Measurements from ENCODE around the gene CREB5.

GRCh38 chr7:28469562-28469961 is 57.2 kb downstream of the CREB5 start:
- TF ChIP-seq, protein P1, sequence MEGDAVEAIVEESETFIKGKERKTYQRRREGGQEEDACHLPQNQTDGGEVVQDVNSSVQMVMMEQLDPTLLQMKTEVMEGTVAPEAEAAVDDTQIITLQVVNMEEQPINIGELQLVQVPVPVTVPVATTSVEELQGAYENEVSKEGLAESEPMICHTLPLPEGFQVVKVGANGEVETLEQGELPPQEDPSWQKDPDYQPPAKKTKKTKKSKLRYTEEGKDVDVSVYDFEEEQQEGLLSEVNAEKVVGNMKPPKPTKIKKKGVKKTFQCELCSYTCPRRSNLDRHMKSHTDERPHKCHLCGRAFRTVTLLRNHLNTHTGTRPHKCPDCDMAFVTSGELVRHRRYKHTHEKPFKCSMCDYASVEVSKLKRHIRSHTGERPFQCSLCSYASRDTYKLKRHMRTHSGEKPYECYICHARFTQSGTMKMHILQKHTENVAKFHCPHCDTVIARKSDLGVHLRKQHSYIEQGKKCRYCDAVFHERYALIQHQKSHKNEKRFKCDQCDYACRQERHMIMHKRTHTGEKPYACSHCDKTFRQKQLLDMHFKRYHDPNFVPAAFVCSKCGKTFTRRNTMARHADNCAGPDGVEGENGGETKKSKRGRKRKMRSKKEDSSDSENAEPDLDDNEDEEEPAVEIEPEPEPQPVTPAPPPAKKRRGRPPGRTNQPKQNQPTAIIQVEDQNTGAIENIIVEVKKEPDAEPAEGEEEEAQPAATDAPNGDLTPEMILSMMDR (IDR thresholded peaks at IDR 0.05): no peak
- TF ChIP-seq POLR2AphosphoS5 (IDR thresholded peaks at IDR 0.05) (no peak), POLR2A (IDR thresholded peaks at IDR 0.05; ENCODE audit: low read depth) (no peak)

Data from esophagus muscularis mucosa (tissue), 3 donors.